HG03196 (cell line): ENCODE results near the gene USP20.
A peak's percentile ranks its signal among the peaks of the same experiment; 100 is the strongest.
"Not testable (repeated sequence)": the region's sequence is repeated elsewhere in the genome, so short reads cannot be mapped to it uniquely, and the experiment has no call there.

Experiments used
- ATAC-seq: cut with Tn5 transposase; IDR thresholded peaks from one replicate; pipeline ENCODE4 v1.9.1; 2021; ENCODE audit not compliant: unreplicated experiment

The USP20 gene

GRCh38 chr9:129889122-129889940 lies 54.1 kb downstream of the USP20 start:
- no peak for ATAC-seq

DNA sequence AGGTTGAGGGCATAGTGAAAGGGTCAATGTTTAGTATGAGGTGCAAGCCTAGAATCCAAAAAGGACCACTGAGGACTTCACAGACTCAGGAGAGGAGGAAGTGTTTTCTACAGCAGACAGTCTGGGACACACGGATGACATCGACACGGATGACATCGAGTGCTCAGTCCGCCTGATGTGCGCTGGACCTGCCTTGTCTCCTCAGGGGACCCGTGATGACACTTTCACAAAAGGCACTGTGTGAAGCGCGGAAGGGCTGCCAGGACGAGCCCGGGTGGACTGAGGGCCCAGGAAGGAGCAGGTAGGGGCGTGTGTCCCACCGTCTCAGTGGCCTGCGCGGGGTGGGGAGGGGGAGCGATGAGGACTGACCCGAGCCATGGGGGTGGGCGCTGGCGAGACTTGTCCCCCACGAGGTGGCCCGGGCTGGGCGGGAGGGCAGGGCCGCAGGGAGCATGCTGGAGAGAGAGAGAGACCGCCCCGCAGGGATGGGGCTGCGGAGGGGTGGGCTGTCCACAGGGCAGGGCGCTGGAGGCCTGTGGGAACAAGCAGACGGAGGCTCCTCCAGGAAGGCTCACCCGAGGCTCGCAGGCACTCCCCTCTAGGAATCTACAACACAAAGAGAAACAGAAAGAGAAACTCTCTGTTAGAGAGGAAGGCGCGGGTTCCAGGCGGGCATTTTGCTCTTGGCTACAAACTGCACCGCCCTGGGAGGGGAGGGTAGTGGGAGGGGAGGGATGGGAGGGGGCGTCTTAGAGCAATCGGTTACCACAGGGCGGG lies 54.9 kb downstream of the USP20 start:
- ATAC-seq = no peak

DNA sequence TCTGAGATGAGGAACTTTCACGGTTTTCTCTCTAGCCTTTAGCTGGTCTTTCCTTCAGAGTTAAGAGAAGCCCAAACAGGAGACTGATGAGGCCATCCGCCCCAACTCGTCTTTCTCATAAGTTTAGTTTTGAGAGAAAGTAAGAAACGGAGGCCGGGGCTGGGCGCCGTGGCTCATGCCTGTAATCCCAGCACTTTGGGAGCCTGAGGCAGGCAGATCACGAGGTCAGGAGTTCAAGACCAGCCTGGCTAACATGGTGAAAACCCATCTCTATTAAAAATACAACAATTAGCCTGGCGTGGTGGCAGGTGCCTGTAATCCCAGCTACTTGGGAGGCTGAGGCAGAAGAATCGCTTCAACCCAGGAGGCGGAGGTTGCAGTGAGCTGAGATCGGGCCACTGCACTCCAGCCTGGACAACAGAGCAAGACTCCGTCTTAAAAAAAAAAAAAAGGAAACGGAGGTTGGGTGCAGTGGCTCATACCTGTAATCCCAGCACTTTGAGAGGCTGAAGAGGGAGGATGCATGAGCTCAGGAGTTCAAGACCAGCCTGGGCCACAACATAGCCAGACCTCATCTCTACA lies 55.6 kb downstream of the USP20 start:
- not testable (repeated sequence) for ATAC-seq

- ATAC-seq = no peak
Observed at GRCh38 chr9:129891569-129891968, 56.3 kb downstream of the USP20 start.

- ATAC-seq = no peak
Observed at GRCh38 chr9:129894120-129894823, 59.0 kb downstream of the USP20 start.

DNA sequence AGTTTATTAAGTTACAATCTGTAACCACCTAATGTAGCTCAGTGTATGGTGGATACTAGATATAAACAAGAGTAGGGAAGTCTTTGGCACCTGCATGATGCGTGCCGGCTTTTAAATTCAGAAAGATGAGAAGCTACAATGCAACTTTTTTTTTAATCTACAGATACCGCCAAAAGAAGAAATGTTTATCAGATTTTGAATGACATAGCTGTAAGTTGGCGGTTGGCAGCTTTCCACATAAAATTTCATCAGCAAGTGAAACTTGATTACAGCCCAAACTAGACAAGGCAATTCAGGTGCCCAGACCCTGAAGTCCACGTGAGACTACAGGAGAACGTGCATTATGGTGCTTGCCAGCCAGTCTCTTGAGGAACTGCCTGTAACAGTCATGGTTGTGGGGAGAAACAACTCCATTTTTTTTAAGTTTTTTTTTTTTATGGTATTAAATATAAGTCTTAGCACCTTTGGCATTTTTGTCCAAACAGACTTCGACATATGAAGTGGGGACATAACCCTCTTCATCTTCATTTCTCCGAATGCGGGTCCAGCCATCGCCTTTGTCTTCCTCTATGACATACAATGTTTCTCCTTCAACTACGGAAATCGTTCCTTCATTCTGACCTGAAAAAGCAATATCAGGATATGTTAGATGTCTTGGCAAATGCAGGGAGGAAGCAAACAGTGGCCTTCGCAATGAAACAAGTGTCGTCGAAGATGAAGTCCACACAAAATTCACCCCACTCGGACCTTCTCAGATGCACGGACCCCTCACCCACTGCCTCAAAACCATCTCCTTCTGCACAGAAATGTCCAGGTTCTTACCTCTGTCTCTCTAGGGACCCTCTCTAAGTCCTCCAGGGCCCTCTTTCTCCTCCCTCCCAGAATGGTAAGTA lies 60.4 kb downstream of the USP20 start:
- no peak for ATAC-seq

DNA sequence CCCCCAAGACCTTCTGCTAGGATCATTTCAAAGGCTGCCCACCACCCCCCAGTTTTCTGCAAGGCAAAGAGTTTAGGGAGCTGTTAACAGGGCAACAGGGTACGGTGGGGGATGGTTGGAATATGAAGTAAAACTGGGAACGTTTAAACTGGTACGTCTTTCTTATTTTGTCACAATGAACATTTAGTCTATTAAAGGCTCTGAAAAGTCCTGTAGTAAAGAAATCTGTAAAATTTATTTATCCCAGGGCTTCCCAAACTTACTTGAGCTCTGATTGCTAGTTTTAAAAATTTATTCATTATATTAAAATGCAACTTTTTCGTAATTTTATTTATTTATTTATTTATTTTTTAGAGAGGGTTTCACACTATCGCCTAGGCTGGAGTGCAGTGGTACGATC lies 62.0 kb downstream of the USP20 start:
- no peak for ATAC-seq

DNA sequence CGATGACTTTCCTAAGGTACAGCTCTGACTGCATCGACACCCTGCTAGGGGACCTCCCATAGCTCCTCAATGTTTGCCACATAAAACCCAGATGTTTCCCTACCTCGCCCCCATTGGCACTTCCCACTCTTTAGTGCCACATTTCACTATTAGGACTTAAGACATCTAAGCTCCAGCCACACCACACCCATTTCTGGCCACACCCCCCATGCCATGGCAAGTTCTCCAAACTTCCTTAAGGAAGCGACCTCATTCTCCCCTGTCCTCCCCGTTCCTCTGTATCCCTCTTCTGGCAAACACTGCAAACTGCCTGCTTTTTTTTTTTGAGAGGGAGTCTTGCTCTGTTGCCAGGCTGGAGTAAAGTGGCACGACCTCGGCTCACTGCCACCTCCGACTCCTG lies 62.9 kb downstream of the USP20 start:
- no peak for ATAC-seq

DNA sequence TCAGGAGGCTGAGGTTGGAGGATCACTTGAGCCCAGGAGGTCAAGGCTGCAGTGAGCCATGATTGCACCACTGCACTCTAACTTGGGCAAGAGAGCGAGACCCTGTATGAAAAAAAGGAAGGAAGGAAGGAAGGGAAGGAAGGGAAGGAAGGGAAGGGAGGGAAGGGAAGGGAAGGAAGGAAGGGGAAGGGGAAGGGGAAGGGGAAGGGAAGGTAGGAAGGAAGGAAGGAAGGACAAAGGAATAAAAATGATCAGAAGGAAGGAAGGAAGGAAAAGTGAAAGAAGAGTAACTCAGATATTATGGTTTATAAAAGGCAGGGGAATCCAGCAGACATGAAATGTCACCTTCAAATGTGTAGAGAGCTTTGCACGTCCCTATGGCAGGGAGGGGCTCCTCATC lies 64.4 kb downstream of the USP20 start:
- no peak for ATAC-seq

DNA sequence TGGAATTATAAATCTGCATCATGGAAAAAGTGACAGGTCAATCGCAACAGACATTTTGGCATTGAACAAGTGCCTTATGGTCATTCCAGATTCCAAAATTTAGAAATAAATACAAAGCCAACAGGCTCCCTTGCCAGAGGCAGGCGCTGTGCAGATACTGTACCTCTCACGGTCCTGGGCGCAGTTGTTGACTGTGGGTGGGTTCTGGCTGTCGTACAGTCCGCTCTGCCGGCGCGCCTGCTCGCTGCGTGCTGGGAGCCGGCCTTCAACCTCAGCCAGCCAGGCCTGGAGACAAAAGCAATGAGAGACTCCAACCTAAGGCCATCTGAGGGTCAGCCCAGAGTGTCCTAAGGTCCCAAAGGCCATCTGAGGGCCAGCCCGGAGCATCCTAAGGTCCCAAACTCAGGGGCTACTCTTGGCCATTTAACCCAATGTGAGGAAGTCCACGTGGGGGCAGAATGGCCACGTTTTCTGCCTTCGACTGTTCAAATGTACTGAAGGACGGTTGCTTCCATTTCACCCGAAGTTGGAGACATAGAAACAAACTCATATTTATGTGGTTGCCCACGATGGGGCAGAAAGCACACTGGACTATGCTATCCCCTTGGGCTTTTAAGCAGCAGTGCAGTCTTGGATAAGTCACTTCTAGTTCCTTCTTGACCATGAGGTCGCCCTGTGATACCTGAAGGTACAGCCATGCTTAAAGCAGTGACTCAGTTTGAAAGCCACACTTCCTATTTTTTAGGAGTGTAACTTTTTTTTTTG lies 65.2 kb downstream of the USP20 start:
- peak; percentile 83 for ATAC-seq

DNA sequence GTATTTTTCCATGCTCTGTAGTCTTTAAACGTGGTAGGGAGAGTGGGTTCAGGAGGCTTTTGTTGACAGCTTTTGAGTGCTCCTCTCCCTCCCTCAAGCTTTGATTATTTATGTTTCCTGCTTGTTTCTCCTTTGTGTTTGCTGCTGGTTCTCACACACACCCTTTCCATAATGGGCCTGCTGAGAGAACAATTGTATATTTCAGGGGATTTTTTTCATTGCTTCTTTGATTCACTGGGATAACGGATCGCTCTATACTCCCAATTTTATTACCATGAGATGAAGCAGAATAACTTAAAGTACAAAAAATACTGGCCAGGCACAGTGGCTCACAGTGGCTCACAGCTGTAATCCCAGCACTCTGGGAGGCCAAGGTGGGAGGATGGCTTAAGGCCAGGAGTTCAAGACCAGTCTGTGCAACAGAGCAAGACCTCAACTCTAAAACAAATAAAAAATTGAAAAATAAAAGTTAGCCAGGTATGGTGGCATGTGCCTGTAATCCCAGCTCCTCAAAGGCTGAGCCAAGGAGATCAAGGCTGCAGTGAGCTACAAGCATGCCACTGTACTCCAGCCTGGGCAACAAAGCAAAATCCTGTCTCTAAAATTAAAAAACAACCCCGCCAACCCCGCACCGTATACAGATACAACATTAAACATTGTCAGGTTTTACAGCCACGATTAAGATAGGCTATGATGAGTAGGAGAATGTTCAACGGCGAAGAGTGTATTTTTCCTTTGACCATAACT lies 66.9 kb downstream of the USP20 start:
- no peak for ATAC-seq

DNA sequence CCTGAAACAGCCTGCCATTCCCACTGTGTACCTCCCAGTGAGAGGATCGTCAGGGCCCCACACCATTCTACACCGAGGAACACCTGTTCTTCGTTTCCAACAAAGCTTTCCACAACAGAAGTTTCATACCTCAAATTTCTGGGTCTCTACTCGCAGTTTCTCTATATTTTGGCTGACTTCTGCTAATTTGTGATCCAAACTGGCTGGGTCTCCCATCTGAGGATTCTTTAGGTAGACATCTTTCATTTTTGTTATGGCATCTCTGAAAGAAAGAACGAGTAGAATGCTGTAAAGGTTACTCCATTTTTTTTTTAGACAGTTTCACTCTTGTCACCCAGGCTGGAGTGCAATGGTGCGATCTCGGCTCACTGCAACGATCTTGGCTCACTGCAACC lies 67.5 kb downstream of the USP20 start:
- no peak for ATAC-seq

GRCh38 chr9:129904734-129905133 lies 69.5 kb downstream of the USP20 start:
- no peak for ATAC-seq

- ATAC-seq = no peak
Observed at GRCh38 chr9:129906298-129906697, 71.0 kb downstream of the USP20 start.

- ATAC-seq = no peak
Observed at GRCh38 chr9:129907201-129907600, 71.9 kb downstream of the USP20 start.

- ATAC-seq = no peak
Observed at GRCh38 chr9:129908906-129909305, 73.6 kb downstream of the USP20 start.

GRCh38 chr9:129909851-129910250 lies 74.6 kb downstream of the USP20 start:
- ATAC-seq = no peak

DNA sequence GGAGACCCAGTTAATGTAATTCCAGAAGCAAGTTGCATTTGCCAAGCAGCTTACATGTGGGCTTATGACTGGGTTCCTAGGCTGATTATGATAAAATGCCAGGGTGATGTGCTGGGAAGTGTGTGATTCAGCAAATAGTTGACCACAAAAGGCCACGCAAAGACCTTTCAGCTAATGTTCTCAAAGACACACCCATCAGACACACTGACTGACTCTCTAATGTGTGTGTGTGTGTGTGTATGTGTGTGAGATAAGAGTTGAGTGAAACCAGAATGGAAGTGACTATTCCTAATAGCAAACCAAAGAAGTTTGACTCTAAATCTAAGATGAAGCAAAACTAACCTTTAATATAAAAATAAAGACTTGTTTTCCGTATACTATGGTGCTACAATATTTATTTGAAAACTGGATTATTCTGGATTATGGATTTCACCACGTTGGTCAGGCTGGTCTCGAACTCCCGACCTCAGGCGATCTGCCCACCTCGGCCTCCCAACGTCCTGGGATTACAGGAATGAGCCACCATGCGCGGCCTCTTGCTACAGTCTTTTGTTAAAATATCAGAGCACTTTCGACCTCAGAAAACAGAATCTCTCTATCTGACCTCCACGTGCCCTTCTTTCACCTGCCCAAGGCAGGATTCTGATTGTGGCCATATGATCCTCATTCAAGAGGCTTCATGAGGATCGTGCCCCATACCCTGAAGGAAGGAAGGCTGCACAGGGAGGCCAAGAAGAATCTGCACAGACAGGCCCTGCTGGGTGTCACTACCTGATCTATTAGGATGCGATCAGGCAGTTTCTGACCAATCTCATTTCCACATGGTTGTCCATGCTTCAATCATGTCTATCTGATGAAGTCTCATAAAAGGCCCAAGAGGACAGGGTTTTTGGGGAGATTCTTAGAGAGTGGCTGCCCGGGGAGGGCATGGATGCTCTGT lies 75.6 kb downstream of the USP20 start:
- no peak for ATAC-seq
